Keratinocyte (primary cell): ENCODE data around the gene CDKN1B. TPM values are rescaled to one million over a fixed set of nuclear protein-coding genes. Genes with fewer than 3 reads are reported as not detected.

ENCODE experiments used
- DNase-seq: peaks from one replicate; pipeline ENCODE4 v3.0.0-alpha.2; 2011; ENCODE audit warnings: low read depth, missing footprints, low spot score
- FAIRE-seq: peaks from 2 replicates; lab custom pipeline; 2011; peaks lifted over from hg19 to GRCh38; lab: Jason Lieb, UNC
- H2AFZ ChIP-seq: 2 replicates; pipeline ENCODE4 v1.6.0; 2012; ENCODE audit warnings: low read length, control low read depth, inconsistent platforms; ENCODE audit not compliant: control insufficient read depth
- H3K27ac ChIP-seq: 2 replicates; pipeline ENCODE4 v1.5.1; 2011; ENCODE audit warnings: low read length; ENCODE audit not compliant: control insufficient read depth, insufficient read depth
- H3K27me3 ChIP-seq: 3 replicates; pipeline ENCODE4 v1.6.0; 2011; ENCODE audit warnings: low read length; ENCODE audit not compliant: control insufficient read depth, insufficient read depth; ENCODE audit errors: extremely low read depth
- H3K36me3 ChIP-seq, 2 experiments: 2 replicates in 1 of 2; 3 replicates in 1 of 2; pipeline ENCODE4 v1.5.1; 2011; ENCODE audit warnings: low read length in 2 of 2, mild to moderate bottlenecking in 1 of 2; ENCODE audit not compliant: control insufficient read depth in 2 of 2, insufficient read depth in 2 of 2; ENCODE audit errors: extremely low read depth in 1 of 2
- H3K4me1 ChIP-seq: 3 replicates; pipeline ENCODE4 v1.5.1; 2011; ENCODE audit warnings: low read length; ENCODE audit not compliant: control insufficient read depth, insufficient read depth; ENCODE audit errors: extremely low read depth
- H3K4me2 ChIP-seq: 3 replicates; pipeline ENCODE4 v1.6.0; 2011; ENCODE audit warnings: low read depth, low read length; ENCODE audit not compliant: control insufficient read depth, insufficient read depth; ENCODE audit errors: extremely low read depth
- H3K4me3 ChIP-seq, 3 experiments: fragments of 200-600 bp in 1 of 3; sonication (generic) in 1 of 3; 2 replicates in 2 of 3; 3 replicates in 1 of 3; pipeline ENCODE4 v1.5.1; 2011 to 2016; ENCODE audit warnings: low read length in 3 of 3, mild to moderate bottlenecking in 3 of 3, control low read depth in 2 of 3, inconsistent platforms in 1 of 3, low read depth in 1 of 3, mixed read lengths in 1 of 3, mixed run types in 1 of 3, moderate library complexity in 1 of 3; ENCODE audit not compliant: control insufficient read depth in 2 of 3, insufficient read depth in 2 of 3; ENCODE audit errors: extremely low read depth in 1 of 3
- H3K79me2 ChIP-seq: 2 replicates; pipeline ENCODE4 v1.6.0; 2012; ENCODE audit warnings: low read length; ENCODE audit not compliant: control insufficient read depth, insufficient read depth
- H3K9ac ChIP-seq: 3 replicates; pipeline ENCODE4 v1.6.0; 2011; ENCODE audit warnings: low read length; ENCODE audit not compliant: control insufficient read depth, insufficient read depth; ENCODE audit errors: extremely low read depth
- H3K9me1 ChIP-seq: 3 replicates; pipeline ENCODE4 v1.6.0; 2011; ENCODE audit warnings: low read length; ENCODE audit not compliant: control insufficient read depth, insufficient read depth; ENCODE audit errors: extremely low read depth
- H3K9me3 ChIP-seq: 2 replicates; pipeline ENCODE4 v1.5.1; 2012; ENCODE audit warnings: low read depth, low read length; ENCODE audit not compliant: control insufficient read depth
- H4K20me1 ChIP-seq: 3 replicates; pipeline ENCODE4 v1.6.0; 2011; ENCODE audit warnings: low read length; ENCODE audit not compliant: control insufficient read depth, insufficient read depth; ENCODE audit errors: extremely low read depth
- CTCF ChIP-seq, 3 experiments: IDR thresholded peaks in 1 of 3; conservative IDR thresholded peaks in 1 of 3; optimal IDR thresholded peaks in 1 of 3; 2 replicates in 2 of 3; 3 replicates in 1 of 3; pipeline versions ENCODE3 to v1.5.1; 2011; ENCODE audit warnings: low read length in 3 of 3, mild to moderate bottlenecking in 3 of 3, moderate library complexity in 2 of 3, control low read depth in 1 of 3, inconsistent platforms in 1 of 3; ENCODE audit not compliant: insufficient read depth in 2 of 3; ENCODE audit errors: extremely low read depth in 1 of 3
- EZH2 ChIP-seq: IDR thresholded peaks from one replicate; pipeline ENCODE4 v1.6.1; 2012; ENCODE audit warnings: inconsistent platforms, mild to moderate bottlenecking, low read length, moderate library complexity
- dilution Hi-C: fragments of 300-500 bp; cut with MboI; formaldehyde crosslinking; loops from one replicate; pipeline ENCODE4 v1.7.0; 2020; ENCODE audit warnings: low sequenced_read_pairs; ENCODE audit not compliant: extremely low pct_ligation_motif_present
- polyA plus RNA-seq, 5 experiments: library from polyadenylated mRNA; depleted of rRNA in 3 of 5; stranded (reverse) in 3 of 5; stranded (forward) in 1 of 5; unstranded in 1 of 5; fragments of >200 nt; gene quantifications; 1 replicate in 1 of 5; 2 replicates in 3 of 5; 3 replicates in 1 of 5; pipeline versions ENCODE4 v1.2.1 to v1.2.3, GENCODE V29; 2011 to 2012; ENCODE audit warnings: missing spikeins in 2 of 5, low read depth in 1 of 5, low replicate concordance in 1 of 5

Gene CDKN1B
- polyA plus RNA-seq, 1 donor (not counting 4 experiments of a cell fraction or from before 2014, with no cell fraction given) = 5.1 TPM

- no peak overlapping the region for H2AFZ ChIP-seq
- H4K20me1 ChIP-seq = no peaks in the 10 kb centered on the region
- TF ChIP-seq CTCF (optimal IDR thresholded peaks at IDR 0.05 in 1 of 3, IDR thresholded peaks at IDR 0.05 in 1 of 3, conservative IDR thresholded peaks at IDR 0.05 in 1 of 3; ENCODE audit: extremely low read depth in 1 of 3, insufficient read depth in 2 of 3, low read length in 3 of 3) (no peak), EZH2 (no peak)
- peak; percentile 23 for FAIRE-seq
- H3K9me3 ChIP-seq = no peaks in the 10 kb centered on the region
- H3K27me3 ChIP-seq = no peaks in the 10 kb centered on the region
- dilution Hi-C loops = no loop called here
- H3K9me1 ChIP-seq = no peaks in the 10 kb centered on the region
- H3K4me1 ChIP-seq = no peaks in the 10 kb centered on the region
- no peak overlapping the region for H3K4me3 ChIP-seq
- no peak overlapping the region for H3K9ac ChIP-seq
- no peak for DNase-seq
- H3K4me2 ChIP-seq = no peak overlapping the region
- no peaks in the 10 kb centered on the region for H3K36me3 ChIP-seq
- H3K27ac ChIP-seq = no peak overlapping the region
- no peaks in the 10 kb centered on the region for H3K79me2 ChIP-seq
Observed at GRCh38 chr12:12684375-12685106, 32.6 kb upstream of the CDKN1B start.

GRCh38 chr12:12685305-12685704, 31.9 kb upstream of the CDKN1B start:
- no peaks in the 10 kb centered on the region for H3K4me1 ChIP-seq
- no peak overlapping the region for H3K9ac ChIP-seq
- TF ChIP-seq CTCF (optimal IDR thresholded peaks at IDR 0.05 in 1 of 3, IDR thresholded peaks at IDR 0.05 in 1 of 3, conservative IDR thresholded peaks at IDR 0.05 in 1 of 3; ENCODE audit: extremely low read depth in 1 of 3, insufficient read depth in 2 of 3, low read length in 3 of 3) (no peak), EZH2 (no peak)
- no peaks in the 10 kb centered on the region for H3K79me2 ChIP-seq
- H3K4me3 ChIP-seq = no peak overlapping the region
- H3K27me3 ChIP-seq = no peaks in the 10 kb centered on the region
- H3K4me2 ChIP-seq = no peak overlapping the region
- dilution Hi-C loops = no loop called here
- H2AFZ ChIP-seq = no peak overlapping the region
- no peaks in the 10 kb centered on the region for H4K20me1 ChIP-seq
- no peaks in the 10 kb centered on the region for H3K9me3 ChIP-seq
- no peaks in the 10 kb centered on the region for H3K36me3 ChIP-seq
- no peak overlapping the region for H3K27ac ChIP-seq
- FAIRE-seq (no peak), DNase-seq (no peak)
- no peaks in the 10 kb centered on the region for H3K9me1 ChIP-seq
